ENCODE measurements around the gene ERGIC3.

Gene ERGIC3

DNA sequence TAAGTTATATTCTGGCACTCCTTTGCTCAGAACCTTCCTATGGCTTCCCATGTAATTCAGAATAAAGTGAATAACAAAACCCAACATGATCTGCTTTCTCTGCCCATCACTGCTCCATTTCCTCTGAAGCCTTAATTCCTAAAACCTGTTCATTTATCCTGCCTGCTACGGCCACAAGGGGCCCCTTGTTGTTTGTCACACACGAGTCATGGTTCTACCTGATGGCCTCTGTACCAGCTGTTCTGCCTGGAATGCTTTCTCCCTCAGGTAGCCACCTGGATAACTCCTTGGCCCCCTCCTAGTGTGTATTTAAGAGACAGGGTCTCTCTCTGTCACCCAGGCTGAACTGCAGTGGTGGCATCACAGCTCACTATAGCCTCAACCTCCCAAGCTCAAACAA lies 26.8 kb downstream of the ERGIC3 start:
- Histone ChIP-seq H3K9ac (ENCODE audit: low read length) (no peak overlapping the region), H3K36me3 (ENCODE audit: control insufficient read depth, insufficient read depth, low read length) (no peaks in the 10 kb centered on the region)

DNA sequence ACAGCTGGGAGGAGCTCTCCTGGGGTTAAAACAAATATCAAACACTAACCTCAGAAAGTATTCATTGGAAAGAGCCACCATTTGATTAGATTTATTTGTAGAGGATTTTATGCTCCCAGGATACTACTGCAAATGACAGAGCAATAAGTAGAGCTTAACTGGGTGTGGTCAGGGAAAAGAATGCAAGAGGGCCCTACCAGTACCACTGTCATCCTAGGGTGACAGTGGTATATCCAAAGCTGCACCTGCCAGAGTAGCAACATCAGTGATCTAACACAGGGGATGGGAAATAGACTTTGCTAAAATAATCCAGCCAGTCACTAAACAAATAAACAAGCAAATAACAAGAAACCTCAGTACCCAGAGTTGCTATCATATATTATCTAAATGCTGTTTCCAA lies 29.7 kb downstream of the ERGIC3 start:
- Histone ChIP-seq H3K36me3 (ENCODE audit: control insufficient read depth, insufficient read depth, low read length) (no peaks in the 10 kb centered on the region), H3K9ac (ENCODE audit: low read length) (no peak overlapping the region), H3K4me1 (ENCODE audit: control insufficient read depth, insufficient read depth, low read length) (peaks cover 11% of the 10 kb centered on the region), H3K4me3 (ENCODE audit: low read length) (no peak overlapping the region), H3K9me3 (ENCODE audit: control insufficient read depth, low read length) (no peaks in the 10 kb centered on the region), H3K27me3 (ENCODE audit: control insufficient read depth, insufficient read depth, low read length) (no peaks in the 10 kb centered on the region)

More for the DNA sequence above, 26.8 kb downstream of the ERGIC3 start:
- Histone ChIP-seq H3K4me1 (ENCODE audit: control insufficient read depth, insufficient read depth, low read length) (no peaks in the 10 kb centered on the region), H3K9me3 (ENCODE audit: control insufficient read depth, low read length) (no peaks in the 10 kb centered on the region), H3K27me3 (ENCODE audit: control insufficient read depth, insufficient read depth, low read length) (no peaks in the 10 kb centered on the region), H3K4me3 (ENCODE audit: low read length) (no peak overlapping the region)

DNA sequence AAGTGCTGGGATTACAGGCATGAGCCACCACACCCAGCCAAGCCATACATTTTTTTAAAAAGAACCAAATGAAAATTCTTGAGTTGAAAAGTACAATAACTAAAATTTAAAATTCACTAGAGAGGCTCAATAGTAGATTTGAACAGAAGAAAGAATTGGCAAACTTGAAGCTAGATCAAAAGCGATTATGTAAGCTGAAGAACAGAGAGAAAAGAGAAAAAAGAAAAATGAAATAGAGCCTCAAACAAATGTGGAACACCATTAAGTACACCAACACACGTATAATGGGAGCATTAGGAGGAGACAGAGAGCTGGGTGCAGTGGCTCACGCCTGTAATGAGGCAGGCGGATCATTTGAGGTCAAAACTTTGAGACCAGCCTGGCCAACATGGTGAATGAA lies 31.0 kb downstream of the ERGIC3 start:
- Histone ChIP-seq H3K9me3 (ENCODE audit: control insufficient read depth, low read length) (no peaks in the 10 kb centered on the region), H3K36me3 (ENCODE audit: control insufficient read depth, insufficient read depth, low read length) (no peaks in the 10 kb centered on the region), H3K4me1 (ENCODE audit: control insufficient read depth, insufficient read depth, low read length) (peaks cover 15% of the 10 kb centered on the region), H3K27me3 (ENCODE audit: control insufficient read depth, insufficient read depth, low read length) (no peaks in the 10 kb centered on the region), H3K9ac (ENCODE audit: low read length) (no peak overlapping the region), H3K4me3 (ENCODE audit: low read length) (no peak overlapping the region)

DNA sequence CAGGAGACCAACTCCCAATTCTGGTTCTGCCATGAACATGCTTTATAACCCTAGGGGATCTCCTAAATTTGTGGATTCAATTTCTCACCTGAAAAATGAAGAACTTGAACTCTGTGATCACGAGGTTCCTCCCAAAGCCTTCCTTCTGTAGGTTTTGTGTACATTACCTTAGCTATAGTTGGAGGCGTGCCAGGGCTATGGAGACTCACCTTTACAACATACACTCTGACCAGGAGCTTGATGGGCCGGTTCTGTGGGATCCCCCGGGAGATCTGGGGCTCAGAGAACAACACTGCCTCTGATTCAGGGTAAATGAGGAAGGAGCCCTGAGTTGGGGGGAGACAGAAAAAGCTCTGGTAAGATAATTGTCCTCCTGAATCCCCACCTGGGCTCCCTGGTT lies 34.1 kb downstream of the ERGIC3 start:
- peak overlapping the region; percentile 13 for H3K9ac ChIP-seq (ENCODE audit: low read length)
- H3K4me1 ChIP-seq (ENCODE audit: control insufficient read depth, insufficient read depth, low read length), result peaks cover 15% of the 10 kb centered on the region
- no peaks in the 10 kb centered on the region for H3K36me3 ChIP-seq (ENCODE audit: control insufficient read depth, insufficient read depth, low read length)
- no peaks in the 10 kb centered on the region for H3K27me3 ChIP-seq (ENCODE audit: control insufficient read depth, insufficient read depth, low read length)
- no peak overlapping the region for H3K4me3 ChIP-seq (ENCODE audit: low read length)
- no peaks in the 10 kb centered on the region for H3K9me3 ChIP-seq (ENCODE audit: control insufficient read depth, low read length)

DNA sequence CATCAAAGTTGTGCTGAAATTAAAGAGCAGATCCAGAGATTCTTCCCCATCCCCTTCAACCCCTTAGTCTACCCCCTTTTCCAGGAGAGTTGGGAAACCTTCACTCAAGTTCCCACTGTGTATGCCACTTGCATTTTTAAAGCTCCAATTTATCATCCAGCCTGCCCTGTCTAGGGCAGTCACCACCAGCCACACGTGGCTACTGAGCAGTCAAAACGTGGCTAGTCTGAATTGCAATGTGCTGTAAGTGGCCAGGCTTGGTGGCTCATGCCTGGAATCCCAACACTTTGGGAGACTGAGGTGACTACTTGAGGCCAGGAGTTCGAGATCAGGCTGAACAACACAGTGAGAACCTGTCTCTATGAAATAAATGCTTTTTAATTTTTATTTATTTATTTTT lies 34.9 kb downstream of the ERGIC3 start:
- H3K9me3 ChIP-seq (ENCODE audit: control insufficient read depth, low read length), result no peaks in the 10 kb centered on the region
- H3K4me1 ChIP-seq (ENCODE audit: control insufficient read depth, insufficient read depth, low read length), result peaks cover 15% of the 10 kb centered on the region
- H3K36me3 ChIP-seq (ENCODE audit: control insufficient read depth, insufficient read depth, low read length), result no peaks in the 10 kb centered on the region
- no peak overlapping the region for H3K9ac ChIP-seq (ENCODE audit: low read length)
- no peak overlapping the region for H3K4me3 ChIP-seq (ENCODE audit: low read length)
- no peaks in the 10 kb centered on the region for H3K27me3 ChIP-seq (ENCODE audit: control insufficient read depth, insufficient read depth, low read length)

GRCh38 chr20:35578469-35578868 lies 36.6 kb downstream of the ERGIC3 start:
- H3K4me3 ChIP-seq (ENCODE audit: low read length), result no peak overlapping the region
- H3K9me3 ChIP-seq (ENCODE audit: control insufficient read depth, low read length), result no peaks in the 10 kb centered on the region
- H3K27me3 ChIP-seq (ENCODE audit: control insufficient read depth, insufficient read depth, low read length), result no peaks in the 10 kb centered on the region
- no peaks in the 10 kb centered on the region for H3K36me3 ChIP-seq (ENCODE audit: control insufficient read depth, insufficient read depth, low read length)
- H3K9ac ChIP-seq (ENCODE audit: low read length), result no peak overlapping the region
- peaks cover 15% of the 10 kb centered on the region for H3K4me1 ChIP-seq (ENCODE audit: control insufficient read depth, insufficient read depth, low read length)

DNA sequence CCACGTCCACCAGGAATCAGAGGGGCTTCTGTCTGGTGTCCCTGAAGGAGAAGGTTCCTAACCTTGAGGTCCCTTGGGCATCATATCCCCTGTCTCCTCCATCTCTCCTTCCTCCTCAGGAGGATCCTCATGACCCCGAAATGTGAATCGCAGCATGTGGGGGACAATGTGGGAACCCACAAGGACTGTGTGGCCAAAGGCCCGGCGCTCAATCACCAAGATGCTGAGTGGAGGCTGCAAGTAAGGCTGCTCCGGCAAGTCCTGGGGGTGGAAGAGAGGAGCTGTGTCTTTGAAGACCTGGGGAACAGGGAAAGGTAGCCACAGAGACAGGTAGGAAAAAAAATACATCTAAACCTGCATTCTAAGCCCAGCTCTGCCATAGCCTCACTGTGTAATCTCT lies 37.3 kb downstream of the ERGIC3 start:
- no peaks in the 10 kb centered on the region for H3K27me3 ChIP-seq (ENCODE audit: control insufficient read depth, insufficient read depth, low read length)
- peaks cover 15% of the 10 kb centered on the region for H3K4me1 ChIP-seq (ENCODE audit: control insufficient read depth, insufficient read depth, low read length)
- no peaks in the 10 kb centered on the region for H3K9me3 ChIP-seq (ENCODE audit: control insufficient read depth, low read length)

GRCh38 chr20:35582131-35582530 lies 40.3 kb downstream of the ERGIC3 start:
- Histone ChIP-seq H3K9ac (ENCODE audit: low read length) (no peak overlapping the region), H3K27me3 (ENCODE audit: control insufficient read depth, insufficient read depth, low read length) (no peaks in the 10 kb centered on the region), H3K4me1 (ENCODE audit: control insufficient read depth, insufficient read depth, low read length) (no peaks in the 10 kb centered on the region), H3K9me3 (ENCODE audit: control insufficient read depth, low read length) (no peaks in the 10 kb centered on the region), H3K4me3 (ENCODE audit: low read length) (no peak overlapping the region), H3K36me3 (ENCODE audit: control insufficient read depth, insufficient read depth, low read length) (no peaks in the 10 kb centered on the region)

More for the DNA sequence above, 37.3 kb downstream of the ERGIC3 start:
- Histone ChIP-seq H3K36me3 (ENCODE audit: control insufficient read depth, insufficient read depth, low read length) (no peaks in the 10 kb centered on the region), H3K9ac (ENCODE audit: low read length) (no peak overlapping the region), H3K4me3 (ENCODE audit: low read length) (no peak overlapping the region)

GRCh38 chr20:35582741-35583404 lies 41.0 kb downstream of the ERGIC3 start:
- Histone ChIP-seq H3K9ac (ENCODE audit: low read length) (no peak overlapping the region), H3K9me3 (ENCODE audit: control insufficient read depth, low read length) (no peaks in the 10 kb centered on the region), H3K27me3 (ENCODE audit: control insufficient read depth, insufficient read depth, low read length) (no peaks in the 10 kb centered on the region), H3K4me3 (ENCODE audit: low read length) (no peak overlapping the region), H3K36me3 (ENCODE audit: control insufficient read depth, insufficient read depth, low read length) (no peaks in the 10 kb centered on the region), H3K4me1 (ENCODE audit: control insufficient read depth, insufficient read depth, low read length) (no peaks in the 10 kb centered on the region)

DNA sequence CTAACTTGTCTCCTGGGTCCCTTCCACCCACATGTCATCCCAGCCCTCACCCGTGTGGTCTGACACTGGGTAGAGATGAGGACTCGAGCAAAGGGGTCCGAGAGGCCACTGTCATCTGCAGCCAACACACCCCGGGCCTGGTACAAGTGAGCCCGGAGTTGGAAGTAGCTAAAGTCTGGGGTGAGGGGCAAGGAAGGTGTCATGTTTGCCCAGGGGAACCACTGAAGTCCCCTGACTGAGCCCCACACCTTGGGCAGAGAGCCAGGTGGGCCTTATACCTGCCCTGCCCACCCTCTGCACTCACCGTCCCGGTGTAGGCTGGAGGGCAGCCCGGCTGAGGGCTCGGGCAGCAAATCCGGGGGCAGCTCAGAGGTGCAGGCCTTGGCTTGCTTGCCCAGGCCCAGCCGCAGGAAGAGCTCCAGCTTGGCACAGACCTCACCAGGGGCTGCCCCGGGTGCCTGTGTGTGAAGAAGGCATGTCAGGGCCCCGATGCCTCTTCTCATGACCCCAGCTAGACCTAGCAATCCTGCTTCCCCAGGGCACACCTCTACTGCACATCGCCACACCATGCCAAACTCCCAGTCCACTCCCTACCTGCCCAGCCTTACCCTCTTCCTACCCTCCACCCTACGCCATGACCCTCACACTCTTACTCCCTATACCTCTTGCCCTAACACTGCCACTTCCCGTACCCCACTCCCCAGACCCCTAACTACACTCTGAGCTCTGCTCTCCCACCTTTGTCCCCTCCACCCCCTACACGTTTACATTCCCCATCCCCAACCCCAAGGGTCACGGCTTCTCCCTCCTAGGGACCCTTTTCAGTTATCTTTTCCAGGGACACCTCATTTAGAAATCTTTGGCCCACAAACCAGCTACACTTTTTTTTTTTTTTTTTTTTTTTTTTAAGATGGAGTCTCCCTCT lies 42.0 kb downstream of the ERGIC3 start:
- Histone ChIP-seq H3K4me3 (ENCODE audit: low read length) (no peak overlapping the region), H3K9me3 (ENCODE audit: control insufficient read depth, low read length) (no peaks in the 10 kb centered on the region), H3K36me3 (ENCODE audit: control insufficient read depth, insufficient read depth, low read length) (no peaks in the 10 kb centered on the region), H3K9ac (ENCODE audit: low read length) (no peak overlapping the region), H3K27me3 (ENCODE audit: control insufficient read depth, insufficient read depth, low read length) (no peaks in the 10 kb centered on the region), H3K4me1 (ENCODE audit: control insufficient read depth, insufficient read depth, low read length) (no peaks in the 10 kb centered on the region)

DNA sequence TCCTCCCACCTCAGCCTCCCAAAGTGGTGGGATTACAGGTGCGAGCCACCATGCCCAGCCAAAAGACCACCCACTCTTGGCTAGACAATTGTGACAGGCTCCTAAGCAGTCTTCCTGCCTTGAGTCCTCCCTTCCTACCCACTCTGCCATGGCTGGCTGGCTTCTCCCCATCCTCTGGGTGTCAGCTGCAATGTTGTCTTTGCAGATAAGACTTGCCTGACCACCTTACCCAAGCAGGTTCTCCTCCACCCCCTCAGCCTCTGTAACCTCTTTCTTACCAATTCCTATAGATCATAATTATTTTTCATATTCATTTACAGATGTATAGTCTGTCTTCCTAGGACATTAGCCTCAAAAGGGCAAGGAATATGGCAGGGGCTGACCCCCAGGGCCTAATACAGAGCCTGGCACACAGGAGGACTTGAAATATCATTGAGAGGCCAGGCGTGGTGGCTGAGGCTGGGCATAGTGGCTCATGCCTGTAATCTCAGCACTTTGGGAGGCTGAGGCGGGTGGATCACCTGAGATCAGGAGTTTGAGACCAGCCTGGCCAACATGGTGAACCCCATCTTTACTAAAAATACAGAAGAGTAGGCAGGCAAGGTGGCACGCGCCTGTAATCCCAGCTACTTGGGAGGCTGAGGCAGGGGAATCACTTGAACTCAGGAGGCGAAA lies 45.0 kb downstream of the ERGIC3 start:
- H3K4me3 ChIP-seq (ENCODE audit: low read length), result no peak overlapping the region
- H3K9me3 ChIP-seq (ENCODE audit: control insufficient read depth, low read length), result no peaks in the 10 kb centered on the region
- H3K4me1 ChIP-seq (ENCODE audit: control insufficient read depth, insufficient read depth, low read length), result no peaks in the 10 kb centered on the region
- H3K9ac ChIP-seq (ENCODE audit: low read length), result no peak overlapping the region
- H3K36me3 ChIP-seq (ENCODE audit: control insufficient read depth, insufficient read depth, low read length), result no peaks in the 10 kb centered on the region
- no peaks in the 10 kb centered on the region for H3K27me3 ChIP-seq (ENCODE audit: control insufficient read depth, insufficient read depth, low read length)

DNA sequence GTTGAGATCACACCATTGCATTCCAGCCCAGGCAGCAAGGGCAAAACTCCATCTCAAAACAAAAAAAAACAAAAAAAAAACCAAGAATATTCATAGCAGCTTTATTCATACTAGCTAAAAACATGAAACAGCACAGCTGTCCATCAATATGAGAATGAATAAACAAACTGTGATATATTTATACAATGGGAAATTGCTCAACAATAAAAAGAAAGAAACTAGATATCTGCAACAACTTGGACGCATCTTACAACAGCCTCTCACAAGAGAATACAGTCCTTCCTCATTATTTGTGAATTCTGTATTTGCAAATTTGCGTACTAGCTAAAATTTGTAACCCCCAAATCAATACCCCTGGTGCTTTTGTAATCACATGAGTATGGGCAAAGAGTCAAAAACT lies 45.6 kb downstream of the ERGIC3 start:
- Histone ChIP-seq H3K4me1 (ENCODE audit: control insufficient read depth, insufficient read depth, low read length) (no peaks in the 10 kb centered on the region), H3K9me3 (ENCODE audit: control insufficient read depth, low read length) (no peaks in the 10 kb centered on the region), H3K27me3 (ENCODE audit: control insufficient read depth, insufficient read depth, low read length) (no peaks in the 10 kb centered on the region), H3K9ac (ENCODE audit: low read length) (no peak overlapping the region), H3K4me3 (ENCODE audit: low read length) (no peak overlapping the region), H3K36me3 (ENCODE audit: control insufficient read depth, insufficient read depth, low read length) (no peaks in the 10 kb centered on the region)

All from mucosa of stomach (tissue), 1 donor.